A549 (cell line): ENCODE data around the gene SEMA6D. TPM values are rescaled to one million over a fixed set of nuclear protein-coding genes. Genes with fewer than 3 reads are reported as not detected.
A peak's percentile ranks its signal among the peaks of the same experiment; 100 is the strongest.

ENCODE experiments used
- ATAC-seq, 2 experiments: fragments of 200-7000 bp in 1 of 2; fragments of >200 bp in 1 of 2; cut with Nextera tagmentation in 1 of 2; cut with Tn5 transposase in 1 of 2; 3 replicates each; pipeline versions ENCODE4 v1.8.0 to v1.9.1; 2018 to 2020; ENCODE audit warnings: mild to moderate bottlenecking in 1 of 2, moderate library complexity in 1 of 2
- CTCF ChIA-PET: fragments of 300-600 bp; sonication (Branson Sonifier 250); formaldehyde crosslinking; extraction: SDS; loops from one replicate; lab custom pipeline; 2021; ENCODE audit warnings: antibody characterized with exemption, inconsistent platforms; lab: Yijun Ruan, JAX
- POLR2A ChIA-PET: fragments of 350-600 bp; formaldehyde crosslinking; extraction: SDS; loops from one replicate; lab custom pipeline; 2021; ENCODE audit warnings: antibody characterized with exemption, inconsistent platforms; lab: Yijun Ruan, JAX
- DNase-seq, 2 experiments: peaks; one replicate each; pipeline versions ENCODE4 v3.0.0 to v3.0.0-alpha.2; 2011 to 2016; ENCODE audit warnings: low read depth in 1 of 2, low spot score in 1 of 2
- FAIRE-seq: peaks from 2 replicates; lab custom pipeline; 2011; peaks lifted over from hg19 to GRCh38; lab: Jason Lieb, UNC
- H3K27ac ChIP-seq, 2 experiments: fragments of >200 bp; sonication (Bioruptor Twin); formaldehyde crosslinking; 3 replicates each; pipeline ENCODE4 v1.5.1; 2016 to 2017
- H3K4me1 ChIP-seq: fragments of >200 bp; sonication (Bioruptor Twin); formaldehyde crosslinking; 3 replicates; pipeline ENCODE4 v1.6.1; 2016
- H3K4me2 ChIP-seq: fragments of >200 bp; sonication (Bioruptor Twin); formaldehyde crosslinking; 3 replicates; pipeline ENCODE4 v1.6.1; 2016
- H3K4me3 ChIP-seq: fragments of >200 bp; sonication (Bioruptor Twin); formaldehyde crosslinking; 3 replicates; pipeline ENCODE4 v1.5.1; 2016
- H3K9me3 ChIP-seq: fragments of >200 bp; sonication (Bioruptor Twin); formaldehyde crosslinking; 3 replicates; pipeline ENCODE4 v1.6.1; 2016
- CBX8 ChIP-seq: fragments of 200-600 bp; sonication (generic); IDR thresholded peaks from 2 replicates; pipeline ENCODE4 v1.6.1; 2016
- EHMT2 ChIP-seq: fragments of 200-600 bp; sonication (generic); IDR thresholded peaks from 2 replicates; pipeline ENCODE4 v1.6.1; 2016; ENCODE audit warnings: antibody characterized with exemption, low read depth, mild to moderate bottlenecking, moderate library complexity
- ESRRA ChIP-seq: fragments of 150-350 bp; IDR thresholded peaks from 2 replicates; pipeline ENCODE4 v1.6.1; 2014; ENCODE audit warnings: mild to moderate bottlenecking, low read length, borderline replicate concordance
- FOSL2 ChIP-seq, 2 experiments: fragments of 450-650 bp in 1 of 2; fragments of >200 bp in 1 of 2; sonication (Bioruptor Twin) in 1 of 2; formaldehyde crosslinking; IDR thresholded peaks; 2 replicates each; pipeline versions ENCODE4 v1.5.0 to v1.6.1; 2016 to 2020; ENCODE audit warnings: mild to moderate bottlenecking in 1 of 2, moderate library complexity in 1 of 2
- HOXB13 ChIP-seq: fragments of 250-450 bp; sonication (Bioruptor Pico); IDR thresholded peaks from 2 replicates; pipeline ENCODE4 v1.5.0; 2020; ENCODE audit warnings: low read depth, mild to moderate bottlenecking, moderate library complexity
- MAFK ChIP-seq: fragments of 450-650 bp; IDR thresholded peaks from 2 replicates; pipeline ENCODE4 v1.6.1; 2014; ENCODE audit not compliant: partially characterized antibody
- POLR2A ChIP-seq: IDR thresholded peaks from 2 replicates; pipeline ENCODE4 v1.6.1; 2012; ENCODE audit warnings: mild to moderate bottlenecking, low read length
- POLR2AphosphoS2 ChIP-seq: conservative IDR thresholded peaks from 2 replicates; pipeline ENCODE4 v1.6.1; 2012; ENCODE audit warnings: low read length, improper control_type of control experiment, inconsistent platforms
- RAD21 ChIP-seq, 2 experiments: fragments of >200 bp in 1 of 2; sonication (Bioruptor Twin) in 1 of 2; formaldehyde crosslinking in 1 of 2; IDR thresholded peaks in 1 of 2; conservative IDR thresholded peaks in 1 of 2; 2 replicates in 1 of 2; 3 replicates in 1 of 2; pipeline ENCODE4 v1.6.1; 2012 to 2018; ENCODE audit warnings: inconsistent platforms in 1 of 2
- RNF2 ChIP-seq: fragments of 200-600 bp; sonication (generic); IDR thresholded peaks from 2 replicates; pipeline ENCODE4 v1.6.1; 2016; ENCODE audit warnings: low read depth, mild to moderate bottlenecking, antibody characterized with exemption, moderate library complexity, borderline replicate concordance
- SMC3 ChIP-seq: fragments of >200 bp; sonication (Bioruptor Twin); formaldehyde crosslinking; IDR thresholded peaks from 3 replicates; pipeline ENCODE4 v1.6.1; 2018; ENCODE audit warnings: inconsistent platforms
- TP53 ChIP-seq: fragments of 250-450 bp; sonication (Bioruptor Pico); IDR thresholded peaks from 2 replicates; pipeline ENCODE4 v1.5.0; 2021; ENCODE audit warnings: mild to moderate bottlenecking, moderate library complexity
- ZC3H11A ChIP-seq: fragments of 450-650 bp; IDR thresholded peaks from 2 replicates; pipeline ENCODE4 v1.6.1; 2014; ENCODE audit warnings: antibody characterized with exemption, mild to moderate bottlenecking
- ZNF302 ChIP-seq: fragments of 250-450 bp; sonication (Bioruptor Pico); IDR thresholded peaks from 2 replicates; pipeline ENCODE4 v1.9.0; 2021; ENCODE audit warnings: inconsistent platforms, mild to moderate bottlenecking, moderate library complexity
- WGBS: methylation state at CpG from one replicate; pipeline ENCODE4 v1.1.6; 2017; ENCODE audit errors: missing lambda C conversion rate; 5-methylcytosine and 5-hydroxymethylcytosine counted together
- polyA plus RNA-seq, 4 experiments: library from polyadenylated mRNA; depleted of rRNA in 3 of 4; stranded (reverse); fragments of >200 nt; fragmentation: RNase III in 1 of 4; extraction: RNeasy Plus Mini Kit Qiagen cat#74134 plus additional on column Dnase treatment in 1 of 4; gene quantifications; 2 replicates in 3 of 4; 3 replicates in 1 of 4; pipeline ENCODE4 v1.2.3, GENCODE V29; 2011 to 2017
- TF ChIP-seq, protein P1 (sequence below): fragments of >200 bp; sonication (Bioruptor Twin); formaldehyde crosslinking; IDR thresholded peaks from 3 replicates; pipeline ENCODE4 v1.6.1; 2016
- TF ChIP-seq, protein P2 (sequence below): IDR thresholded peaks from 2 replicates; pipeline ENCODE4 v1.6.1; 2012
- TF ChIP-seq, protein P3 (sequence below): IDR thresholded peaks from 2 replicates; pipeline ENCODE4 v1.6.1; 2012
- TF ChIP-seq, protein P4 (sequence below): fragments of >200 bp; sonication (Bioruptor Twin); formaldehyde crosslinking; IDR thresholded peaks from 2 replicates; pipeline ENCODE4 v1.6.1; 2016
- TF ChIP-seq, protein P5 (sequence below): fragments of >200 bp; sonication (Bioruptor Twin); formaldehyde crosslinking; IDR thresholded peaks from 3 replicates; pipeline ENCODE4 v1.5.1; 2016

Gene SEMA6D
- polyA plus RNA-seq, 2 of the 4 experiments (the other 2 are of a cell fraction): not detected

DNA sequence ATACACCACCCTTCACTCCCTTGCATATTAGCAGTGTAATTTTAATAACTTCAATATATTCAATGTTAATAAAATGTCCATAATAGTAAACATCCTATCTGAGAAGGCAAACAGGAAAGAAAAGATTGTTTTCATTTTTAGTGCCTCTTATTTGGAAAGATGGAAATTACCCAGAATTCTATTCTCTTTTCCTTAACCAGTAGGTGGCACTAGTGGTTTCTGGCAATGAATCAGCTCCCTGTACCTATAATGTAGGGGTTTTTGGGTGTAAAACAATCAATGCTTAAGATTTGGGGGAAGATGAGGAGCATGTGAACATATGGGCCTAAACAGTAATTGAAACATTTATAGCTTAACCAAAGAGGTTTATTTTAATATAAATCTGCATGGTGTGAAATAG is 5.7 kb upstream of the SEMA6D start:
- no peak for ATAC-seq
- ChIA-PET CTCF (interaction anchor here (0.9 to 2.8 kb wide), 4 partner anchors 9 to 574 kb away, joined by 3 to 8 read pairs (median 4); no protein-coding TSS in a partner anchor), POLR2A (no interaction called here)
- H3K9me3 ChIP-seq: no peaks in the 10 kb centered on the region
- no peak overlapping the region for H3K4me2 ChIP-seq
- peak; percentile 27 to 45; a peak in 2 of 5 replicates for TF ChIP-seq RAD21 (conservative IDR thresholded peaks at IDR 0.05 in 1 of 2, IDR thresholded peaks at IDR 0.05 in 1 of 2)
- TF ChIP-seq EHMT2: no peak
- H3K27ac ChIP-seq: no peak overlapping the region
- FAIRE-seq: no peak
- no peak for DNase-seq
- H3K4me3 ChIP-seq: no peak overlapping the region
- H3K4me1 ChIP-seq: no peaks in the 10 kb centered on the region

DNA sequence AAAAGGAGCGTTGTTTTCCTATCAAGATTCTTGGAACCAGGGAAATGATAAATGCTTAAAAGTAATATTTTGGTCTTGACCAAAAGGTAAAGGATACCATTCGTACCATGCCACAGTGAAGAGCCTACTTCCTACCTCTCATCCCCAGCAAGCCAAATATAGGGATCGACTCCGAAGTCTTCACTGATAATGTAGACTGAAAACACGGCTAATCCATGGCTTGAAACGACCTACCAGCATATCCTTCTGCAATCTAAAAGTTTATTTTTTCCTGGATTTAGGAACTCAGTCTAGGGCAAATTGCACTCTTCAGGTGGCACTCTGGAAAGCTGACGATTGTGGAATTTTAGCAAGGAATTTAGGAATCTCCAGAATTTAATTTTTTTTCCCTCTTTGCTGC is 1.9 kb upstream of the SEMA6D start:
- Histone ChIP-seq H3K9me3 (no peaks in the 10 kb centered on the region), H3K4me1 (no peaks in the 10 kb centered on the region), H3K27ac (no peak overlapping the region), H3K4me3 (no peak overlapping the region), H3K4me2 (no peak overlapping the region)
- no peak for TF ChIP-seq POLR2A
- TF ChIP-seq, protein P1, sequence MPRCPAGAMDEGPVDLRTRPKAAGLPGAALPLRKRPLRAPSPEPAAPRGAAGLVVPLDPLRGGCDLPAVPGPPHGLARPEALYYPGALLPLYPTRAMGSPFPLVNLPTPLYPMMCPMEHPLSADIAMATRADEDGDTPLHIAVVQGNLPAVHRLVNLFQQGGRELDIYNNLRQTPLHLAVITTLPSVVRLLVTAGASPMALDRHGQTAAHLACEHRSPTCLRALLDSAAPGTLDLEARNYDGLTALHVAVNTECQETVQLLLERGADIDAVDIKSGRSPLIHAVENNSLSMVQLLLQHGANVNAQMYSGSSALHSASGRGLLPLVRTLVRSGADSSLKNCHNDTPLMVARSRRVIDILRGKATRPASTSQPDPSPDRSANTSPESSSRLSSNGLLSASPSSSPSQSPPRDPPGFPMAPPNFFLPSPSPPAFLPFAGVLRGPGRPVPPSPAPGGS: no peak
- TF ChIP-seq FOSL2 (IDR thresholded peaks at IDR 0.05): no peak
- TF ChIP-seq FOSL2 (CRISPR knock-in tag; IDR thresholded peaks at IDR 0.05): no peak
- TF ChIP-seq, protein P2, sequence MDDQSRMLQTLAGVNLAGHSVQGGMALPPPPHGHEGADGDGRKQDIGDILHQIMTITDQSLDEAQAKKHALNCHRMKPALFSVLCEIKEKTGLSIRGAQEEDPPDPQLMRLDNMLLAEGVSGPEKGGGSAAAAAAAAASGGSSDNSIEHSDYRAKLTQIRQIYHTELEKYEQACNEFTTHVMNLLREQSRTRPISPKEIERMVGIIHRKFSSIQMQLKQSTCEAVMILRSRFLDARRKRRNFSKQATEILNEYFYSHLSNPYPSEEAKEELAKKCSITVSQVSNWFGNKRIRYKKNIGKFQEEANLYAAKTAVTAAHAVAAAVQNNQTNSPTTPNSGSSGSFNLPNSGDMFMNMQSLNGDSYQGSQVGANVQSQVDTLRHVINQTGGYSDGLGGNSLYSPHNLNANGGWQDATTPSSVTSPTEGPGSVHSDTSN: no peak
- TF ChIP-seq ZC3H11A: no peak
- TF ChIP-seq TP53: no peak
- no peak for TF ChIP-seq MAFK
- no peak for TF ChIP-seq CBX8
- TF ChIP-seq, protein P3, sequence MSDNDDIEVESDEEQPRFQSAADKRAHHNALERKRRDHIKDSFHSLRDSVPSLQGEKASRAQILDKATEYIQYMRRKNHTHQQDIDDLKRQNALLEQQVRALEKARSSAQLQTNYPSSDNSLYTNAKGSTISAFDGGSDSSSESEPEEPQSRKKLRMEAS: no peak
- ChIA-PET CTCF (no interaction called here), POLR2A (no interaction called here)
- FAIRE-seq: no peak
- DNase-seq: no peak
- no peak for ATAC-seq
- 35% methylated on average over 7 of the region's 7 CpGs for WGBS

DNA sequence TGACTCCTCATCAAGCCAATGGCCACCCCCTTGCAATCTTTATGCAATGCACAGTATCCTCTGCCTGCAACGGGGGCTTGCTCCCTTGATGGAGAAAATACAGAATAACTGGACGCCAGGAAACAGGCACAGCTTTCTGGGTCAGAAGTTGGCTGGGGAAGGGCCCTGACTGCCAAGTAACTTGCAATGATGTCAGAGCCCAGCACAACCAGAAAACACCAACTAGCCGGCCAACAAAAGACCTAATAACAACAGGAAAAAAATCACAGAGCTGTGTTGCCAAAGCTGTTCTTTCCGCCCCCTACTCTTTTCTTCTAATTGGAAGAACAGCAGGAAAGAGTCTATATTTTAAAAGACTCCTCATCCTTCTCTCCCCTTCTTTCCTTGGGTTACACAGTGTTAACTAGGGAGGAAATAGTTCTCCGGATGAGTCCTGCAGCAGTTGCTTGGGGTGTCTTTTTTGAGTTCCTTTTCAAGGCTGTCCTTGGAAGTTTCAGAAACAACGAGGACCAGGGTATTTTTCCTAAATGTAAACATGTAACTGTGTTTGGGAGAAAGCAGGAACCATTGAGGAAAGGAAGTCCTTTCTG is 1.4 kb upstream of the SEMA6D start:
- H3K27ac ChIP-seq: no peak overlapping the region
- 25% methylated on average over 6 of the region's 6 CpGs for WGBS
- FAIRE-seq (no peak), ATAC-seq (no peak)
- no peak overlapping the region for H3K4me3 ChIP-seq
- CTCF ChIA-PET: no interaction called here
- H3K9me3 ChIP-seq: no peaks in the 10 kb centered on the region
- POLR2A ChIA-PET: no interaction called here
- no peak for TF ChIP-seq SMC3
- TF ChIP-seq, all 56 proteins: peak for 0
- Histone ChIP-seq H3K4me2 (no peak overlapping the region), H3K4me1 (no peaks in the 10 kb centered on the region)
- DNase-seq: no peak

DNA sequence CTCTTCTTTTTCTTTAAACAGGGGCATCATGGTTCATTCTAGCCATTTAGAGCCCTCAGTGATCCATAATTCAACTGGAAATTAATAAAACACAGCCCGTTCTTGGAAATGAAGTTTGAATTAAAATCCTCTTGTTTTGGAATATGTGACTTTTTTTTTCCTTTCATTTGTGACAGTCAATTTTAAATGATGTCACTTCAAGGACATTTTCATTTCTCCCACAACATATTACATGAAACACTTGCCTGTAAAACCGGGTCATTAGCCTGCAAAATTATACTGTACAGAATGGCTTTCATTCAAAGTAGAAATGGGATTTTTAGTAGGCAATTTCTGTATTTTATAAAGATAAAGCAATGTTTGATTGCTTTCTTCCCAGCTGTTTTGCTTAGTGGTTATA is 789 bp upstream of the SEMA6D start:
- H3K4me1 ChIP-seq: no peaks in the 10 kb centered on the region
- POLR2A ChIA-PET: no interaction called here
- no peaks in the 10 kb centered on the region for H3K9me3 ChIP-seq
- ATAC-seq (no peak), FAIRE-seq (no peak)
- 38% methylated on average over 2 of the region's 2 CpGs for WGBS
- H3K4me3 ChIP-seq: no peak overlapping the region; the same call in 2 of the 3 replicates
- CTCF ChIA-PET: no interaction called here
- peak overlapping the region; percentile 86 for H3K4me2 ChIP-seq
- no peak overlapping the region for H3K27ac ChIP-seq
- TF ChIP-seq HOXB13 (CRISPR knock-in tag) (no peak), POLR2A (no peak), ESRRA (no peak), RNF2 (no peak), ZNF302 (CRISPR knock-in tag) (no peak), POLR2AphosphoS2 (no peak)
- TF ChIP-seq, protein P4, sequence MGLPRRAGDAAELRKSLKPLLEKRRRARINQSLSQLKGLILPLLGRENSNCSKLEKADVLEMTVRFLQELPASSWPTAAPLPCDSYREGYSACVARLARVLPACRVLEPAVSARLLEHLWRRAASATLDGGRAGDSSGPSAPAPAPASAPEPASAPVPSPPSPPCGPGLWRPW: no peak
- TF ChIP-seq, protein P5, sequence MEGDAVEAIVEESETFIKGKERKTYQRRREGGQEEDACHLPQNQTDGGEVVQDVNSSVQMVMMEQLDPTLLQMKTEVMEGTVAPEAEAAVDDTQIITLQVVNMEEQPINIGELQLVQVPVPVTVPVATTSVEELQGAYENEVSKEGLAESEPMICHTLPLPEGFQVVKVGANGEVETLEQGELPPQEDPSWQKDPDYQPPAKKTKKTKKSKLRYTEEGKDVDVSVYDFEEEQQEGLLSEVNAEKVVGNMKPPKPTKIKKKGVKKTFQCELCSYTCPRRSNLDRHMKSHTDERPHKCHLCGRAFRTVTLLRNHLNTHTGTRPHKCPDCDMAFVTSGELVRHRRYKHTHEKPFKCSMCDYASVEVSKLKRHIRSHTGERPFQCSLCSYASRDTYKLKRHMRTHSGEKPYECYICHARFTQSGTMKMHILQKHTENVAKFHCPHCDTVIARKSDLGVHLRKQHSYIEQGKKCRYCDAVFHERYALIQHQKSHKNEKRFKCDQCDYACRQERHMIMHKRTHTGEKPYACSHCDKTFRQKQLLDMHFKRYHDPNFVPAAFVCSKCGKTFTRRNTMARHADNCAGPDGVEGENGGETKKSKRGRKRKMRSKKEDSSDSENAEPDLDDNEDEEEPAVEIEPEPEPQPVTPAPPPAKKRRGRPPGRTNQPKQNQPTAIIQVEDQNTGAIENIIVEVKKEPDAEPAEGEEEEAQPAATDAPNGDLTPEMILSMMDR: no peak
- TF ChIP-seq, protein P3: no peak
- TF ChIP-seq, all 56 proteins: peak for 0
- DNase-seq: no peak
